GM21786 (cell line): ENCODE results near the gene PITPNM1.

Source experiments
- ATAC-seq: cut with Tn5 transposase; IDR thresholded peaks from one replicate; pipeline ENCODE4 v1.9.1; 2021; ENCODE audit not compliant: unreplicated experiment

The PITPNM1 gene

GRCh38 chr11:67445515-67445914 is 59.6 kb downstream of the PITPNM1 start:
- ATAC-seq = no peak

- no peak for ATAC-seq
Observed at GRCh38 chr11:67442504-67443404, 62.4 kb downstream of the PITPNM1 start.
